HL-60/S4 treated with retinoic acid at 250 ng/mL for 4 days and 3 days (cell line): ENCODE measurements around the gene RASSF10.

Experiments
- in situ Hi-C: fragments of 300-500 bp; cut with MboI; formaldehyde crosslinking; loops from 2 replicates; pipeline ENCODE4 v1.7.0; 2022; ENCODE audit warnings: low sequenced_read_pairs

Gene RASSF10

DNA sequence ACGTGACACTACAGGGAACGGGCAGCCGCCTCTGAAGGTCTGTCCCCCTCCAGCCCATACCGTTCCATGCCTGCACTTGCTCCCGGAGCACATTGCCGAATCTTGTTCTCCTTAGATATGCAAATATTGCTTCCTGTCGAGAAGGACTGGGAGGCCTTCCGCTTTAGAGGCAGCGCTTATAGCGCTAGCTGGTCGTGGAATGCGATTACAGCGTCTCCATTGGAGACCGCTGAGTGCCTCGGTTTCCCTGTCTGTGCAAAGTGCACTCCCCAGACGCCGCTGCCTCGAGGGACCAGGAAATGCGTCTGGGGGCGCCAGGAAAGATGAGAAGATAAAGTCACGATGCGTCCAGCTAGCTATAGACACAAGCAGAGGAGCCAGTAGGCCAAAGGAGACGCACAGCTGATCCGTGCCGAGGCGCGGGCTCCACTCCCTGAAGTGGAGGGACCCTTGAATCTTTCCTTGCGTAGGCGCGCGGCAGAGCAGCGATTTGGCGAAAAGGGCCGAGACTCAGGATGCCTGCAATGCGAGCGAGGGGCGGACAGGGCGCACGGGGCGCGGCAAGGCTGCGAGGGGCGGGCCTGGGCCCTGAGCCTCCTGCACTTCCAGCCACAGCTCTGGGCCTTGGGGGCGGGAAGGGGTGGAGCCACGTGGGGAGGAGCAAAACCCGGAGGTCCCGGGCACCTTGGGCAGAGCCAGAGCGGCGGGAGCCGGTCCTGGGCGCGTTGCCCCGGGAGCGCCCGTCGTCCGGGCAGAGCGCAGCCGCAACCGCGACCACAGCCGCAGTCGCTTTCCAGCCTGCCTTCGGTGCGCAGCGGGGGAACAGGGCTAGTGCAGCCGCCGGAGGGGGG lies at the start of gene RASSF10:
Gene RASSF10, plus strand, starts transcription at position 692 of the 851 bp plus-strand sequence. CDS start 261 bp downstream, outside the sequence.
- in situ Hi-C loops, result no loop called here

DNA sequence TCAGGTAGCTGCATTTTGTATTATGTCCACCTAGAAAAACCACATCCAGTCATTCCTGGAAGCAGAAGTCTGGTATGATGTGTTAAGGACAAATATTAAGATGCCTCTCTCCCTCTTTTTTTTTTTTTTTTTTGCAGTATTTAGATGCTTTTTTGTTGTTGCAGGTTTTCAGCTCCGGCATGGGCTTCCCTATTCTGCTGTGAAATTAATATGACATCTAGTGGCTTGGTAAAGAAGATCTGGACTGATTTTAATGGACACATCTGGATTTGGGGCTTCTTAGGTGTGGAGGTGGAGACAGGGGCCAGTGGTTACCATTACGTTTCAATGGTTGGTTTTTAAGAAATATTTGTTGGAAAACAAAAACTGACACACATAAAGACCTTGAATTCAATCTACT lies 47.5 kb upstream of the RASSF10 start:
- in situ Hi-C loops, result loop anchor here (25.0 kb wide), 1 partner anchor 376 kb away; no protein-coding TSS in a partner anchor

DNA sequence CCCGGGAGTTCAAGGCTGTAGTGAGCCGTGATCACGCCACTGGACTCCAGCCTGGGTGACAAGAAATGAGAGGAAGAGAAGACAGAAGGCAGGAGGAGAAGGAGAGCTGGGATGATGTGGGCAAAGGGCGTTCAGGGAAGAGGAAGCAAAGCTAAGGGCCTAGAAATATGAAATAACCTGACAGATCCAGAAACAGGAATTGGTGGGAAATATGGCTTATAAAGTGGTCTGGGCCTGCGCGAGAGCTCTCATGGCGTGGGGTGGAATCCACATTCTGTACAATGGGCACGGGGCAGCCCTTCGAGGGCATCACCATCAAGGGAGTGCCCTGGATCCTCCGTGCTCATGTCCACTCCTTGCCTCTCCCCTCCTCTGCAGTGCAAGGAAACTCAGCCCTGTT lies 46.8 kb upstream of the RASSF10 start:
- in situ Hi-C loops, result loop anchor here (25.0 kb wide), 1 partner anchor 375 kb away; no protein-coding TSS in a partner anchor

DNA sequence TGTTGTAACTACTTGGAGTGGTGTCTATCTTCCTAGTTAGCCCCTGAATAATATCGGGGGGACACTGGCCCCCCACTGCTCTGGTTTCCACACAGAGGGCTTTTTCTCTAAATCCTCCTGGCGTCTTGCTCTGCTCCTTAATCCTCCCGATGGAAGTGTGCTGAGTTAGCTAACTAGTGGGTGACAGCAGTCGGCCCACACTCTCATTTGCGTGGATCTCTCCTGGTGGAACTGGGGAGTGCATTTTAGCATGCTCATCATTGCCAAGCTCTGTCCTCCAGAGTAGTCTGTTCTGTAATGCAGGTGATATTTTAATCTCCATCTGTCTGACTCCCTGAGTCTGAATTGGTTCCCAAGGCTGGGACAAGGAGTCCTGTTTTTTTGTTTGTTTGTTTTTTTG lies 46.1 kb upstream of the RASSF10 start:
- in situ Hi-C loops, result loop anchor here (25.0 kb wide), 1 partner anchor 374 kb away; no protein-coding TSS in a partner anchor

DNA sequence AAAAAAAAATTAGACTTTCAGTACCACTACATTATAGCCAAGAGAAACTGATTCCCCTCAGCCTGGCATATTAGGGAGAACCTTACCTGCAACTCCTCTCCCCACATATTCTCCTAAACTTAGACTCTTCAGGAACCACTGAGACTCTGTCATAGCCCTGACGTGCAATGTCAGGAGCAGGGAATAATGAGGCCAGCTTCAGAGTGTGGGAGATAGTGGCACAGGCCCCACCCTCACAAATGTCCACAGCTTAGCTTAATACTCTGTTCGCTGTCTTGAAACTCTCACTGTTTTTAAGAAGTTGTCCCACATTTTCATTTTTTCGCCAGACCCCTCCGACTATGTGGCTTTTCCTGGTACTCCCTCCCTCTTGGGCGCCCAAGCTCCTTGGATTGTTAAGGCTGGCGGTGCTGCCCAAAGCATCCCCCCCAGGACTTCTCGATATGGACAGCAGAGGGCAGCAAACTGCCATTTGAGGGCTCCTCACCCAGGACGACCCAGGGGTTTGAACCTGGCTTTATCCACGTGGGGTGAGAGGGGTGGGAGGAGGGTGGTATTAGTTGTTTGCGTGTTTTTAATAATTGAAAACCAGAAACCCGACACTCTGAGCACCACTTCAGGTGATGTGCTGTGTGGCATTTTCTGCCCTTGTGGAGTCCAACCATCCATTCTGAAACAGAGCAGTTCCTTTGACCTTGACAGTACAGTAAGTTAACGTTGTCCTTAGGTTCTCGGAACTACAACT lies 45.2 kb upstream of the RASSF10 start:
- in situ Hi-C loops, result loop anchor here (25.0 kb wide), 1 partner anchor 373 kb away; no protein-coding TSS in a partner anchor

DNA sequence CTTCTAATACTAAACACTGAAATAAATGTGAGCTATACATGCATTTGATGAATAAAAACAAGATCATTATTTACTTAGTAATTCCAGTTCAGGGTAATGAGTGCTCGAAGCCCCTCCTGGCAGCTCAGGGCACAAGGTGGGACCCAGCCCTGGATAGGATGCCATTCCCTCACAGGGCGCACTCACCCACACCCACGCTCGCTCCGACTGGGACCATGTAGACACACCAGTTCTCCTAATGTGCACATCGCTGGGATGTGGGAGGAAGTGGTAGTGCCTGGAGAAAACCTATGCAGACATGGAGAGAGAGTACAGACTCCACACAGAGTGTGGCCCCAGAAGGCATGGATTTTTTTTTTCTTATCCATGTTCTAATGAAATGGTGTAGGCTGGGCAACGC lies 44.5 kb upstream of the RASSF10 start:
- in situ Hi-C loops, result loop anchor here (25.0 kb wide), 1 partner anchor 373 kb away; no protein-coding TSS in a partner anchor

DNA sequence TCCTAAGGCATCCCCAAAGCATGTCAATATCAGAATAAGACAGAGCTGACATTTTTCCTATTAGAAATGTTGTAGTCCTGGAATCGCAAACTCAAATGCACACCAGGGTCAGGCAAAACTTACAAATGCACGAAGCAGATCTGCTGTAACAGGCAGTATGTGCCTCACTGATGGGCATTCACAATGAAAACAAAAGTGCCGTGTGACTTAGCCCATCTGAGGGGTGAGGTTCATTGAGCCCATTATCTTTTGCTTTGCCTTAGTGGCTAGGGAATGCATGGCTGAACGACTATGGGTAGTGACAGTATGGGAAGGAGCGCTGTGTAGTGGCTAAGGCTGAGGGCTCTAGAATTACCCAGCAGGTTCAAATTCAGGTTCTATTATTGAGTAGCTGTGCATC lies 43.1 kb upstream of the RASSF10 start:
- in situ Hi-C loops, result loop anchor here (25.0 kb wide), 1 partner anchor 371 kb away; no protein-coding TSS in a partner anchor

DNA sequence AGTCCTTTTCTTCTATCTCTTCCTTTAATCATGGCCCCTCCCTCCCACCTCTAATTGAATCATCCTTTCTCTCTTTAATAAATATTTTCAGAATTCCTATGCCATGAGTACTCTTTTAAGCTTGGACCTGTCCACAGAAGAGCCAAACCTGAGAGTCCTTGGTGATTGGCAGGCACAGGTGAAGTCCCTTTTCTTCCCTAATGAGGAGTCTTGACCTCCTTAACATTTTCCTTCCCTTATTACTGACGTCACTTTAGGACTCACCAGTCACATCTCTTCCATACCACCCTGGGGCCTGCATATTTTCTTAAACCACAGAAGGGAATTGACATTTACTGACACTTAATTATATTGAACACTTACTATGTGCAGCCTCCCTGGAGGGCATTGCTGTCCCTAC lies 41.0 kb upstream of the RASSF10 start:
- in situ Hi-C loops, result loop anchor here (25.0 kb wide), 1 partner anchor 369 kb away; no protein-coding TSS in a partner anchor

DNA sequence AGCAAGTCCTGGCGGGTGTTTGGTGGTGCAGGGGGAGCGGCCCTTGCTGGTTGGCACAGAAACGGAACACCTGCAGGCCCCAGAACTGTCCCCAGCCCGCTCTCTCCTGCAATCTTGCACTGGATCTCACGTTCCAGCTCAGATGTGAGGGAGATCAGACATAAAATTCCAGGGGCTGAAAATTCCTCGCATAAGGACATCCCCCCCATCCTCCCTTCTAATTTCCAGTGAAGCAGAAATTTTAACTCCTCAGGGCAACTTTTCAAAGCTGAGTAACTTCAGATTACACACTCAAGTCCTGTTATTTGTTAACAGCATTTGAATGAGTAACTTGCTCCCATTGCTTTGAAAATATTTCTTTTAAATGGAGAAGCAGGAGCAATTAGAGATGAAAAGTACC lies 40.3 kb upstream of the RASSF10 start:
- in situ Hi-C loops, result loop anchor here (25.0 kb wide), 1 partner anchor 368 kb away; no protein-coding TSS in a partner anchor

DNA sequence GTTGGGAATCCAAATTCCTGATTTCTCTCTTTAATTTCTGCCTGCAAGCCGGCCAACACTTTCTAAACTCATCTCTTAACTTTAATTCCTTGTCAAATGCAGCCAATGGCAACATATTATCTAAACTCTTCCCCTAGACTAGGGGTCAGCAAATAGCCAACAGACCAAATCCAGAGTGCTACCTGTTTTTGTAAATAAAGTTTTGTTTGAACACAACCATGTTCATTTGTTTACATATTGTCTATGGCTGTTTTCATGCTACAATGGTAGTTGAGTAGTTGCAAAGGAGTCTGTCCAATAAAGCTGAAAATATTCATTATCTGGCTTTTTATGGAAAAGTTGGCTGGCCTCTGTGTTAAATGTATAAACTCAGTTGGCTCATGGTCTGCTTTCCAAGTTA lies 37.2 kb upstream of the RASSF10 start:
- in situ Hi-C loops, result loop anchor here (25.0 kb wide), 1 partner anchor 365 kb away; no protein-coding TSS in a partner anchor

DNA sequence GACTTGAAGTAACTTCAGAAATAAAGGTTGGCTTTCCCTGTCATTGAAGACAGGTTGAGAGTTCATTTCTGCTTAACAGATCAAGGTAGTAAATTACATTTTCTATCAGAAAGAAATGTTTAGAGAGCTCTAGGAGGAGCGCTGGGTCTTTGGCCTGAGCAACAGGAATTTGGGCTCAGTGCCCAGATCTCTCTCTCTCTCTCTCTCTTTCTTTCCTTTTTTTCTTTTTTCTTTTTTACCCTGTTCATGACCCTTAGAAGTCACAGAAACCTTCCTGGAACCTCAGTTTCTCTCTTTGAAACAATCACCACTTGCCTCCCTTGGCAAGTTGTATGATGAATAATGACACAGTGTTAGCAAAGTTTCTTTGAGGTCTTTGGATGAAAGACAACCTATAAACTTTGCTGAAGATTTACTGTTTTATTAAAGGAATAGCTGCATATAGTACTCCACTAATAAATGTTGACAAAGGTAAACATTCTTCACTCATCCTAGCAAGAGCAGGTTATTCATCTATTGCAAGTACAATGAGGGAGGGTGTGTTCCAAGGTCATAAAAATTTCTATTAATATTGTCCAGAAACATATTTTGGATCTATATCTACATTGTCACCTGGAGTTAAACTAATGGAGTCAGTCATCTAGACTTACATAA lies 35.5 kb upstream of the RASSF10 start:
- in situ Hi-C loops, result loop anchor here (25.0 kb wide), 1 partner anchor 364 kb away; no protein-coding TSS in a partner anchor

DNA sequence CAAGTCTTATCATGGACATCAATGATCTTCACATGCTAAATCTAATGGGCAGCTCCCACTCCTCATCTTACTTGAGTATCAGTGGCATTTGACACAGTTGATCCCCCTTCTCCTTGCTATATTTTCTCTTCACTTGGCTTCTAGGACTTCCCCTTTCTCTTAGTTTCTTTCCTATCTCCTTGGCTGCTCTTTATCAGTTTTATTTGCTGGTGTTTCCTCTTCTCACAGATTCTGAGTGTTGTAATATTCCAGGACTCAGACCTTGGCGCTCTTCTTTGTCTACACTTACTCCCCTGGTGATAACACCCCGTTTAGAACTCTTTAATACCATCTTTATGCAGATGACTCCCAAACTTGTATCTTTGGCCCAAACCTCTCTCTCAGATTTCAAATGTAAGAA lies 33.9 kb upstream of the RASSF10 start:
- in situ Hi-C loops, result no loop called here

DNA sequence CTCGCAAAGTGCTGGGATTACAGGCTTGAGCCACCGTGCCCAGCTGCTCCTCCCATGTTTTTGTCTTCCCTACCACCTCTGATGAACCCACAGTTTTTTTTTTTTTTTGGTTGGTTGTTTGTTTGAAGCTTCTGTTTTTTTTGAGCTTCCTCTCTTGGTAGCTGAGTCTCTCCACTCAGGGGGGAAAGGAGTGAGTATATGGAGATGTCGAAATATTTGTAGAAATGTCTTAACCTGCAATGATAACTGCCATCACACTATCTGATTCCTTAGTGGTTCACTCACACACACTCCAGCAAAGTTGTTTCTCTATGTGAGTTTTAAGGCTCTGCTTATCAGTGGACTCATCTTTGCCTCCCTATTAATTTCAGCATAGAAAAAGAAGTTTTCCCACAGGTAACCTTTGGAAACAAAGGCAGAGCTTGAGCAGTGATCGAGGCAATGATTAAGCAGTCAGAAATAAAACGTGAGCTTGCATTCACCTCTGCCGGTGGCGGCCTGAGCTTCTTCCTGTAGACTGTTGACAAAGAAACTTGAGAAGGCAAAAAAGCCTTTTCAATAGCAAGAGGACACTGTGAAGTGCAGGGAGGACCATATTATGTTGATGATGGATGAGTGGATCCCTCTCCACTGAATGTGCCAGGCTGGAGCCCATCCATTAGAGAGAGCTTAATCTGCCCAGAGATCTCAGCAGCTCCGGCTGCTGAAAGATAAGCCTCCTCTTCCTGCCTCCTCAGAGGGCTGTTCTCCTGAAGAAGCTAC lies 29.0 kb upstream of the RASSF10 start:
- in situ Hi-C loops, result no loop called here

DNA sequence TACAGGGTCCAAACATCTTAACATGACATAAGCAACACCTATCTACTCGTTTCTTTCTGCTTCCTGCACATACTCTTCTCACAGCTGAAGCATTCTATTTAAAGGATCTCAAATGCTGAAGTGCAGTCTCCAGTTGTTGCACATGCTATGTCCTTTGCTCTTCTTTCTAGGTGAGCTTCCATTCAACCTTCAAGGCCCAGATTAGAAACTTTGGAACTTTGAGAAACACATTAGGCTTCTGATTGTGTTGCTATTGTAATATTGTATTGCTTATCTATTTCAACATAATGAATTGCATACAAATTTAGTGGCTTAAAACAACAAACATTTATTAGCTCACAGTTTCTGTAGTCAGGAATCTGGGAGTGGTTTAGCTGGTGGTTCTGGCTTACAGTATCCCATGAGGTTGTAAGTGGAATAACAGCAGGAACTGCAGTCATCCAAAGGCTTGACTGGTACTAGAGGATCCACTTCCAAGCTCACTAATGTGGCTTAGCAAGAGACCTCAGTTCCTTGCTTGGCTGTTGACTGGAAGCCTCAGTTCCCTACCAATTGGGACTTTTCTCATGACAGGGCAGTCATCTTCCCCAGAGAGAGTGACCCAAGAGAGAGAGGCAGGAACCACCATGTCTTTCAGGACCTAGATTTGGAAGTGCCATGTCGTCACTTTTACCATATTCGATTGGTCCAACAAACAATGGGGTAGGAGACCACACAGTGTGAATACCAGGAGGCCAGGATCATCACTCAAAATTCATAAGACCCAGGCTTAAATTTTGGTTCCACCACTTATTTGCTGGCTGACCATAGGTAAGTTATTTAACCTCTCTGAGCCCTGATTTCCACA lies 27.2 kb upstream of the RASSF10 start:
- in situ Hi-C loops, result no loop called here

DNA sequence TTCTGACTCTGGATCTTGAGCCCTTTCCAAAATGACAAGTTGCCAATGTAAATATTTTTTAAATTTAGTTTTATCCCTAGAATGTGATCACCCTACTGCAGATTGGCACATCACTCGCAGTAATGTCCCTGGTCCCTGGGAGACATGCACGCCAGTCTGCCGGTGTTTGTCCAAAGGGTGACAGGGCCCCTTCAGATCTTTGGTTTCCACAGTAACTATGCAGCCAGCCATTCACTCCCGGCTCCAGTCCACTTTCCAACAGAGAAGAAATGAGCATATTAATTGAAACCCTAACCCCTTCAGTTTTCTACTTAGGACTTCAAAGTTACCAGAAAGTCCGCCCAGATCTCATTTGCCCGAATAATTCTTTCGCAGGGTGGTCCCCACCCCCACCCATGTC lies 25.8 kb upstream of the RASSF10 start:
- in situ Hi-C loops, result no loop called here

DNA sequence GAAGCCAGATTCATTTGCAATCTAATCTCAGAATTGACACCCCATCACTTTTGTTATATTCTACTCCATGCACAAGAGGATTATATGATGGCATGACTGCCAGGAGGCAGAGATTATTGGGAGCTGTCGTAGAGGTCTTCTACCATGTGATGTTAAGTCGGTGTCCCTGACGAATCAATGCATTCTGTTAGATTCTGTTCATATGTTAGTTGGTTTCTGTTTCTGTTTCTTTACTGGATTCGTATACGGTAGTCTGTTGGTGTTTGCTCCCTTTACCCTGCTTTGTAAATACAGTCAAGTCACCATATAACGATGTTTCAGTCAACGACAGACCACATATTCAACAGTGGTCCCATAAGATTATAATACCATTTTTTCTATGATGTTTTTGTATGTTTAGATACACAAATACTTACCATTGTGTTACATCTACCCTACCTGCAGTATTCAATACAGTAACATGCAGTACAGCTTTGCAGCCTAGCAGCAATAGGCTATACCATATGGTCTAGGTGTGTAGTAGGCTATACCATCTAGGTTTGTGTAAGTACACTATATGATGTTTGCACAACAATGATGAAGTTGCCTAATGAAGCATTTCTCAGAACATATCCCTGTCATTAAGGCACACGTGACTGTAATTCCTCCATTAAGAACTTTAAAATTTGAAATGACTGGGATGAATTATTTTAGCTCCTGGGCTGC lies 22.8 kb upstream of the RASSF10 start:
- in situ Hi-C loops, result no loop called here

DNA sequence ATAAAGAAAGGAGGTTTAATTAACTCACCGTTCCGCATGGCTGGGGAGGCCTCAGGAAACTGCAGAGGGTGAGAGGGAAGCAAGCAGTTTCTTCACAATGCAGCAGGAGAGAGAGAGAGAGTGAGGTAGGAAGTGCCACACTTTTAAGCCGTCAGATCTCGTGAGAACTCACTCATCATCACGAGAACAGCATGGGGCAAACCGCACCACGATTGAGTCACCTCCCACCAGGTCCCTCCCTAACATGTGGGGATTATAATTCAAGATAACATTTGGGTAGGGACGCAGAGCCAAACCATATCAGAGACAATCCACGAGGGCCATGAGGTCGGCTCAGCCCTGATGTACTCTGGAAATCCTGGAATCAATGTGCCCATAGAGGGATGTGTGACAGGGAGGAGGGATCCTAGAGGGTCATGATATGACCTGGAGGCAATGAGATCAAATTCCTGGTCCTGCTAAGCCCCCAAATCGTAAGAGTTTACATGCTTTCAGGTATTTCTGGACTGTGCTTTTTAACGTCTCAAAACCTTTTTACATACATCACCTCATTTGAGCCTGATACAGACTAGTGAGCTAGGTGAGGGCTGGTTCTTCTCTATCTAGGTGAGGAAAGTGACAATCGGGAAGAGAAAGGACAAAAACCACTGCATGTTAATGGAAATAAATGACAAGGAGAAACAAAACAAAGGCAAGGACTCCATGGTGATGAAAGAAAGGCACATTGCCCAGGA lies 19.5 kb upstream of the RASSF10 start:
- in situ Hi-C loops, result no loop called here

DNA sequence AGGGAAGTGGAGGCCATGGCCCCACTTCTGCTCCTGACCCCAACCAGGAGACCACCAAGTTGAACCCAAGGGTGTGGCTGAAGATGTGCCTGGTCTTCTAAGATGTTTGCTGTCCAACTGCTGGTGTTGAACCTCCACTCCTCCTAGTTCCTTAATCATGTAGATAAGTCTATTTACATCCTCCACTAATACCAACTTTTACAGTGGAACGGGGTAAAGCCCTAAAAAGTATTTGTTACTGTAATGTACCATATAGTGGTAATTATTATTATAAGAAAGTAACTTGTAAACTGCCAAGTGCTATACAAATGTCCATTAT lies 19.0 kb upstream of the RASSF10 start:
- in situ Hi-C loops, result no loop called here
